ENCODE measurements around the gene WDR47. TPM values are rescaled to one million over a fixed set of nuclear protein-coding genes. Genes with fewer than 3 reads are reported as not detected.

The WDR47 gene
- total RNA-seq, 1 experiment from 2014 or later = 3.6 TPM

GRCh38 chr1:109050228-109050995 is 8.5 kb upstream of the WDR47 start:
- TF ChIP-seq CTCF (IDR thresholded peaks at IDR 0.05; ENCODE audit: insufficient read depth in 1 of 2, low read depth in 1 of 2, low read length in 1 of 2, severe bottlenecking in 1 of 2, unreplicated experiment in 1 of 2) = no peak
- no peak overlapping the region for H3K4me3 ChIP-seq (ENCODE audit: low read depth, low read length)
- no peaks in the 10 kb centered on the region for H3K36me3 ChIP-seq (ENCODE audit: control insufficient read depth, insufficient read depth, low read length)
- no peaks in the 10 kb centered on the region for H3K27me3 ChIP-seq (replicated peaks; ENCODE audit: control insufficient read depth, insufficient read depth, low read length)
- Mint-ChIP-seq H3K9me3 (ENCODE audit: unreplicated experiment) (no peaks in the 10 kb centered on the region), H3K27me3 (ENCODE audit: insufficient read depth, unreplicated experiment) (no peaks in the 10 kb centered on the region), H3K4me3 (ENCODE audit: unreplicated experiment) (no peak overlapping the region), H3K4me1 (ENCODE audit: low read depth, unreplicated experiment) (no peaks in the 10 kb centered on the region), H3K27ac (ENCODE audit: unreplicated experiment) (no peak overlapping the region), H3K36me3 (ENCODE audit: insufficient read depth, unreplicated experiment) (no peaks in the 10 kb centered on the region)
- CTCF ChIA-PET = no interaction called here
- DNase-seq = no peak
- H3K9me3 ChIP-seq = no peaks in the 10 kb centered on the region
- POLR2A ChIA-PET = no interaction called here
- H3K4me1 ChIP-seq = no peaks in the 10 kb centered on the region
- no TSS peak for BruUV-seq (replicated peaks)
- intact Hi-C loops (cut with micrococcal nuclease; ENCODE audit: unreplicated experiment) = no loop called here

- no peaks in the 10 kb centered on the region for H3K4me1 Mint-ChIP-seq (ENCODE audit: low read depth, unreplicated experiment)
- DNase-seq = no peak
- H3K27ac Mint-ChIP-seq (ENCODE audit: unreplicated experiment) = no peak overlapping the region
- Histone ChIP-seq H3K4me3 (ENCODE audit: low read depth, low read length) (no peak overlapping the region), H3K36me3 (ENCODE audit: control insufficient read depth, insufficient read depth, low read length) (no peaks in the 10 kb centered on the region), H3K9me3 (no peaks in the 10 kb centered on the region), H3K4me1 (no peaks in the 10 kb centered on the region), H3K27me3 (replicated peaks; ENCODE audit: control insufficient read depth, insufficient read depth, low read length) (no peaks in the 10 kb centered on the region)
- no peak overlapping the region for H3K4me3 Mint-ChIP-seq (ENCODE audit: unreplicated experiment)
- H3K9me3 Mint-ChIP-seq (ENCODE audit: unreplicated experiment) = no peaks in the 10 kb centered on the region
- ChIA-PET CTCF (no interaction called here), POLR2A (no interaction called here)
- H3K27me3 Mint-ChIP-seq (ENCODE audit: insufficient read depth, unreplicated experiment) = no peaks in the 10 kb centered on the region
- intact Hi-C loops (cut with micrococcal nuclease; ENCODE audit: unreplicated experiment) = no loop called here
- TF ChIP-seq CTCF (IDR thresholded peaks at IDR 0.05; ENCODE audit: insufficient read depth in 1 of 2, low read depth in 1 of 2, low read length in 1 of 2, severe bottlenecking in 1 of 2, unreplicated experiment in 1 of 2) = no peak
- no peaks in the 10 kb centered on the region for H3K36me3 Mint-ChIP-seq (ENCODE audit: insufficient read depth, unreplicated experiment)
- BruUV-seq (replicated peaks) = no TSS peak
Measured at GRCh38 chr1:109048335-109048734, 6.4 kb upstream of the WDR47 start.

GRCh38 chr1:109047339-109047738 is 5.4 kb upstream of the WDR47 start:
- no peaks in the 10 kb centered on the region for H3K4me1 ChIP-seq

More at GRCh38 chr1:109047339-109047738, 5.4 kb upstream of the WDR47 start:
- Histone ChIP-seq H3K9me3 (no peaks in the 10 kb centered on the region), H3K4me3 (ENCODE audit: low read depth, low read length) (no peak overlapping the region), H3K27me3 (replicated peaks; ENCODE audit: control insufficient read depth, insufficient read depth, low read length) (no peaks in the 10 kb centered on the region), H3K36me3 (ENCODE audit: control insufficient read depth, insufficient read depth, low read length) (no peaks in the 10 kb centered on the region)
- no TSS peak for BruUV-seq (replicated peaks)
- POLR2A ChIA-PET = no interaction called here
- H3K36me3 Mint-ChIP-seq (ENCODE audit: insufficient read depth, unreplicated experiment) = no peaks in the 10 kb centered on the region
- CTCF ChIA-PET = no interaction called here
- H3K27ac Mint-ChIP-seq (ENCODE audit: unreplicated experiment) = no peak overlapping the region
- H3K9me3 Mint-ChIP-seq (ENCODE audit: unreplicated experiment) = no peaks in the 10 kb centered on the region
- DNase-seq = no peak
- H3K4me3 Mint-ChIP-seq (ENCODE audit: unreplicated experiment) = no peak overlapping the region
- intact Hi-C loops (cut with micrococcal nuclease; ENCODE audit: unreplicated experiment) = no loop called here
- no peaks in the 10 kb centered on the region for H3K4me1 Mint-ChIP-seq (ENCODE audit: low read depth, unreplicated experiment)
- H3K27me3 Mint-ChIP-seq (ENCODE audit: insufficient read depth, unreplicated experiment) = no peaks in the 10 kb centered on the region
- TF ChIP-seq CTCF (IDR thresholded peaks at IDR 0.05; ENCODE audit: insufficient read depth in 1 of 2, low read depth in 1 of 2, low read length in 1 of 2, severe bottlenecking in 1 of 2, unreplicated experiment in 1 of 2) = no peak
